GM18909 (cell line): ENCODE measurements around the gene TNFAIP1.

Experiments
- ATAC-seq: cut with Tn5 transposase; IDR thresholded peaks from one replicate; pipeline ENCODE4 v1.9.1; 2021; ENCODE audit warnings: mild to moderate bottlenecking; ENCODE audit not compliant: unreplicated experiment, poor library complexity

Gene TNFAIP1

GRCh38 chr17:28394337-28395116, 59.0 kb downstream of the TNFAIP1 start:
- ATAC-seq, result no peak

GRCh38 chr17:28395426-28395825, 59.9 kb downstream of the TNFAIP1 start:
- no peak for ATAC-seq

- ATAC-seq, result no peak
Observed at GRCh38 chr17:28395968-28396367, 60.4 kb downstream of the TNFAIP1 start.
